ENCODE results near the gene RHOD. TPM values are rescaled to one million over a fixed set of nuclear protein-coding genes. Genes with fewer than 3 reads are reported as not detected.
A peak's percentile ranks its signal among the peaks of the same experiment; 100 is the strongest.

RHOD gene
- total and polyA plus RNA-seq, 4 donors: 7.3 to 39.3 (median 16.5) TPM

GRCh38 chr11:67066333-67066709, 9.7 kb downstream of the RHOD start:
- 94 to 95% methylated on average over 3 of the region's 3 CpGs for WGBS, 2 donors
- no peak for TF ChIP-seq CTCF (IDR thresholded peaks at IDR 0.05; ENCODE audit: control extremely low read depth, extremely low read depth)
- no peak for ATAC-seq (ENCODE audit: insufficient read depth, low FRiP score)
- Histone ChIP-seq H3K27ac (ENCODE audit: low read depth in 1 of 2, low read length in 1 of 2) (peak overlapping the region in 1 of 2 donors; percentile 11), H3K4me1 (ENCODE audit: control insufficient read depth in 5 of 5, insufficient read depth in 5 of 5, low read length in 5 of 5) (no peaks in the 10 kb centered on the region), H3K36me3 (ENCODE audit: control insufficient read depth in 4 of 4, insufficient read depth in 4 of 4, low read length in 4 of 4) (no peaks in the 10 kb centered on the region), H3K9me3 (ENCODE audit: control insufficient read depth in 4 of 4, insufficient read depth in 3 of 4, low read length in 3 of 4) (no peaks in the 10 kb centered on the region), H3K9ac (ENCODE audit: insufficient read depth in 1 of 2, low read length in 2 of 2) (no peak overlapping the region), H3K4me3 (no peak overlapping the region), H3K27me3 (ENCODE audit: control insufficient read depth in 3 of 3, insufficient read depth in 3 of 3, low read length in 2 of 3) (no peaks in the 10 kb centered on the region)
- no peak for DNase-seq

GRCh38 chr11:67071420-67072284, 15.0 kb downstream of the RHOD start:
- peak; percentile 50 to 74 (median 67) for DNase-seq
- ATAC-seq (ENCODE audit: insufficient read depth, low FRiP score): no peak
- Histone ChIP-seq H3K4me1 (ENCODE audit: control insufficient read depth in 5 of 5, insufficient read depth in 5 of 5, low read length in 5 of 5) (no peaks in the 10 kb centered on the region), H3K27ac (ENCODE audit: low read depth in 1 of 2, low read length in 1 of 2) (no peak overlapping the region), H3K36me3 (ENCODE audit: control insufficient read depth in 4 of 4, insufficient read depth in 4 of 4, low read length in 4 of 4) (no peaks in the 10 kb centered on the region), H3K9ac (ENCODE audit: insufficient read depth in 1 of 2, low read length in 2 of 2) (no peak overlapping the region), H3K9me3 (ENCODE audit: control insufficient read depth in 4 of 4, insufficient read depth in 3 of 4, low read length in 3 of 4) (no peaks in the 10 kb centered on the region), H3K4me3 (no peak overlapping the region), H3K27me3 (ENCODE audit: control insufficient read depth in 3 of 3, insufficient read depth in 3 of 3, low read length in 2 of 3) (no peaks in the 10 kb centered on the region)
- peak; percentile 51 for TF ChIP-seq CTCF (IDR thresholded peaks at IDR 0.05; ENCODE audit: control extremely low read depth, extremely low read depth)
- 38 to 40% methylated on average over 52 to 53 of the region's 53 CpGs for WGBS, 2 donors

- no peaks in the 10 kb centered on the region for H3K9me3 ChIP-seq (ENCODE audit: control insufficient read depth in 4 of 4, insufficient read depth in 3 of 4, low read length in 3 of 4)
- no peaks in the 10 kb centered on the region for H3K4me1 ChIP-seq (ENCODE audit: control insufficient read depth in 5 of 5, insufficient read depth in 5 of 5, low read length in 5 of 5)
- DNase-seq (no peak), ATAC-seq (ENCODE audit: insufficient read depth, low FRiP score) (no peak)
- 82 to 91% methylated on average over 11 of the region's 11 CpGs for WGBS, 2 donors
- no peak overlapping the region for H3K9ac ChIP-seq (ENCODE audit: insufficient read depth in 1 of 2, low read length in 2 of 2)
- H3K4me3 ChIP-seq: no peak overlapping the region
- no peaks in the 10 kb centered on the region for H3K36me3 ChIP-seq (ENCODE audit: control insufficient read depth in 4 of 4, insufficient read depth in 4 of 4, low read length in 4 of 4)
- no peaks in the 10 kb centered on the region for H3K27me3 ChIP-seq (ENCODE audit: control insufficient read depth in 3 of 3, insufficient read depth in 3 of 3, low read length in 2 of 3)
- TF ChIP-seq CTCF (IDR thresholded peaks at IDR 0.05; ENCODE audit: control extremely low read depth, extremely low read depth): no peak
- no peak overlapping the region for H3K27ac ChIP-seq (ENCODE audit: low read depth in 1 of 2, low read length in 1 of 2)
These were observed 15.6 kb downstream of the RHOD start for GRCh38 chr11:67072295-67072694.
